GM12878 (cell line): ENCODE measurements around the gene IRF6. TPM values are rescaled to one million over a fixed set of nuclear protein-coding genes. Genes with fewer than 3 reads are reported as not detected.

Experiments
- ATAC-seq: fragments of 200-7000 bp; cut with Tn5 transposase; 3 replicates; pipeline ENCODE4 v1.9.1; 2020; ENCODE audit warnings: mild to moderate bottlenecking, moderate library complexity
- BruUV-seq: library from RNA; stranded (reverse); fragments of 400-500 nt; replicated peaks from 2 replicates; lab custom pipeline; 2021; lab: Mats Ljungman, UMichigan
- CTCF ChIA-PET: fragments of 300-600 bp; sonication (Branson Sonifier 250); formaldehyde crosslinking; extraction: SDS; loops from one replicate; lab custom pipeline; 2021; ENCODE audit warnings: inconsistent platforms; lab: Yijun Ruan, JAX
- POLR2A ChIA-PET: fragments of 350-600 bp; formaldehyde crosslinking; extraction: SDS; loops from one replicate; lab custom pipeline; 2021; ENCODE audit warnings: inconsistent platforms; lab: Charles Lee
- RAD21 ChIA-PET: fragments of 300-600 bp; sonication (Branson Sonifier 250); formaldehyde crosslinking; loops from one replicate; lab custom pipeline; 2023; ENCODE audit warnings: antibody characterized with exemption; ENCODE audit not compliant: unreplicated experiment; lab: Charles Lee
- SMC1A ChIA-PET: fragments of 300-600 bp; sonication (Branson Sonifier 250); formaldehyde crosslinking; loops from one replicate; lab custom pipeline; 2023; ENCODE audit not compliant: unreplicated experiment, uncharacterized antibody; lab: Charles Lee
- DNase-seq: peaks from one replicate; pipeline ENCODE4 v3.0.0-alpha.2; 2011; ENCODE audit warnings: low read depth, low spot score
- FAIRE-seq: peaks from 3 replicates; lab custom pipeline; 2011; peaks lifted over from hg19 to GRCh38; lab: Jason Lieb, UNC
- H2AFZ ChIP-seq: 2 replicates; pipeline ENCODE4 v1.6.0; 2011; ENCODE audit warnings: low read depth, low read length, control low read depth; ENCODE audit not compliant: control insufficient read depth
- H3K27ac ChIP-seq: 2 replicates; pipeline ENCODE4 v1.5.1; 2011; ENCODE audit warnings: control low read depth; ENCODE audit not compliant: control insufficient read depth, insufficient read depth
- H3K27me3 ChIP-seq, 2 experiments: replicated peaks in 1 of 2; 2 replicates each; pipeline versions ENCODE4 v1.6.0 to v1.6.1; 2011; ENCODE audit warnings: low read length in 1 of 2; ENCODE audit not compliant: control insufficient read depth in 2 of 2, insufficient read depth in 2 of 2
- H3K36me3 ChIP-seq, 2 experiments: 2 replicates each; pipeline ENCODE4 v1.5.1; 2011; ENCODE audit warnings: low read length in 1 of 2; ENCODE audit not compliant: control insufficient read depth in 2 of 2, insufficient read depth in 2 of 2
- H3K4me1 ChIP-seq: 2 replicates; pipeline ENCODE4 v1.6.1; 2011; ENCODE audit warnings: mild to moderate bottlenecking, low read length, moderate library complexity, mixed read lengths; ENCODE audit not compliant: control insufficient read depth, insufficient read depth
- H3K4me2 ChIP-seq: 2 replicates; pipeline ENCODE4 v1.6.0; 2011; ENCODE audit warnings: control low read depth; ENCODE audit not compliant: control insufficient read depth, insufficient read depth
- H3K4me3 ChIP-seq: fragments of 200-600 bp; sonication (generic); 2 replicates; pipeline ENCODE4 v1.5.1; 2016
- H3K79me2 ChIP-seq: 2 replicates; pipeline ENCODE4 v1.6.0; 2011; ENCODE audit warnings: low read length; ENCODE audit not compliant: control insufficient read depth, insufficient read depth
- H3K9ac ChIP-seq: 2 replicates; pipeline ENCODE4 v1.8.0; 2011; ENCODE audit warnings: low read length, control low read depth, mixed read lengths; ENCODE audit not compliant: control insufficient read depth, insufficient read depth
- H3K9me3 ChIP-seq: replicated peaks from 3 replicates; pipeline ENCODE4 v1.5.1; 2011; ENCODE audit warnings: mild to moderate bottlenecking, low read length; ENCODE audit not compliant: control insufficient read depth, insufficient read depth
- H4K20me1 ChIP-seq: 2 replicates; pipeline ENCODE4 v1.6.0; 2011; ENCODE audit not compliant: control insufficient read depth, insufficient read depth
- EP300 ChIP-seq, 2 experiments: fragments of 150-350 bp in 1 of 2; IDR thresholded peaks; 2 replicates each; pipeline ENCODE4 v1.6.1; 2011 to 2012; ENCODE audit warnings: low read depth in 2 of 2, low read length in 2 of 2, borderline replicate concordance in 1 of 2, improper control_type of control experiment in 1 of 2, inconsistent platforms in 1 of 2; ENCODE audit not compliant: control insufficient read depth in 1 of 2
- FOS ChIP-seq: IDR thresholded peaks from 3 replicates; pipeline ENCODE4 v1.6.1; 2011; ENCODE audit warnings: borderline replicate concordance; ENCODE audit not compliant: insufficient read length; ENCODE audit errors: extremely low read depth
- GATAD2B ChIP-seq: fragments of 450-650 bp; conservative IDR thresholded peaks from 2 replicates; pipeline ENCODE4 v1.6.1; 2017; ENCODE audit warnings: low read depth, mild to moderate bottlenecking, moderate library complexity
- POLR2A ChIP-seq: IDR thresholded peaks from 2 replicates; pipeline ENCODE4 v1.6.1; 2011; ENCODE audit warnings: low read depth, mild to moderate bottlenecking, low read length
- RFX5 ChIP-seq: IDR thresholded peaks from 2 replicates; pipeline ENCODE4 v1.6.1; 2011; ENCODE audit warnings: low read depth, low read length, improper control_type of control experiment
- SREBF2 ChIP-seq: IDR thresholded peaks from 2 replicates; pipeline ENCODE4 v1.6.1; 2012; ENCODE audit warnings: mild to moderate bottlenecking, low read length
- ZNF274 ChIP-seq: IDR thresholded peaks from one replicate; pipeline ENCODE4 v1.8.0; 2011; ENCODE audit not compliant: insufficient read length, insufficient read depth
- WGBS: methylation state at CpG from one replicate; pipeline ENCODE4 v1.1.6; 2016; ENCODE audit warnings: low lambda C conversion rate; ENCODE audit not compliant: insufficient replicate concordance, insufficient coverage; ENCODE audit errors: missing lambda C conversion rate; 5-methylcytosine and 5-hydroxymethylcytosine counted together
- in situ Hi-C: fragments of 300-500 bp; cut with MboI; formaldehyde crosslinking; loops from 9 replicates; pipeline ENCODE4 v1.14.3; 2018; ENCODE audit warnings: mixed read lengths
- intact Hi-C: fragments of 100-400 bp; cut with micrococcal nuclease; formaldehyde crosslinking; loops from one replicate; pipeline ENCODE4 v1.14.2; 2022; ENCODE audit not compliant: unreplicated experiment
- polyA plus RNA-seq, 11 experiments: library from polyadenylated mRNA; depleted of rRNA in 4 of 11; unstranded in 6 of 11; stranded (reverse) in 5 of 11; fragments of >200 nt; fragmentation: Nextera tagmentation in 4 of 11; fragmentation: Illumina TruSeq in 1 of 11; extraction: Ambion mirVana in 4 of 11; extraction: Trizol in 1 of 11; gene quantifications; 1 replicate in 1 of 11; 2 replicates in 10 of 11; pipeline versions ENCODE4 v1.2.1 to v1.2.3, GENCODE V29; 2011 to 2016; ENCODE audit warnings: inconsistent platforms in 2 of 11, missing spikeins in 2 of 11, low read depth in 1 of 11
- total RNA-seq, 4 experiments: library from RNA; depleted of rRNA in 3 of 4; stranded (reverse); fragments of >200 nt in 3 of 4; fragmentation: Illumina TruSeq in 1 of 4; extraction: Trizol in 1 of 4; gene quantifications; 2 replicates each; pipeline versions ENCODE4 v1.2.1 to v1.2.3, GENCODE V29; 2013 to 2021

IRF6 gene
- total and polyA plus RNA-seq, 10 of the 15 experiments (the other 5 are each of a cell fraction or from before 2014, with no cell fraction given), result 0.04 to 0.50 (median 0.09) TPM; not detected in 1

GRCh38 chr1:209786146-209786545 is 19.8 kb downstream of the IRF6 start (continued):
- TF ChIP-seq EP300 (IDR thresholded peaks at IDR 0.05; ENCODE audit: borderline replicate concordance in 1 of 2, control insufficient read depth in 1 of 2, low read depth in 2 of 2, low read length in 2 of 2), result no peak
- no peak for TF ChIP-seq RFX5
- no peak for TF ChIP-seq ZNF274

- CTCF ChIA-PET, result interaction anchor here (0.6 to 6.0 kb wide), 10 partner anchors 11 to 133 kb away, joined by 3 to 72 read pairs (median 6); partner anchors contain the start of gene UTP25
- FAIRE-seq, result no peak
- POLR2A ChIA-PET, result interaction anchor here (1.6 to 3.5 kb wide), 3 partner anchors 10 to 30 kb away, joined by 4 to 24 read pairs (median 5); no protein-coding TSS in a partner anchor
These were observed 20.4 kb downstream of the IRF6 start for GRCh38 chr1:209785592-209785991.

More at GRCh38 chr1:209785592-209785991, 20.4 kb downstream of the IRF6 start:
- intact Hi-C loops, result loop anchor here (2.0 kb wide), 2 partner anchors 29 to 41 kb away; partner anchors contain the start of genes TRAF3IP3 and UTP25
- H3K9ac ChIP-seq, result no peak overlapping the region
- RAD21 ChIA-PET, result interaction anchor here (1.4 to 2.9 kb wide), 2 partner anchors 18 to 42 kb away, joined by 3 to 16 read pairs; partner anchors contain the start of gene UTP25
- WGBS, result 100% methylated on average over 4 of the region's 4 CpGs
- TF ChIP-seq SREBF2 (no peak), FOS (no peak), GATAD2B (no peak), POLR2A (no peak)
- TF ChIP-seq, all 136 proteins: peak for 0
- SMC1A ChIA-PET, result interaction anchor here (1.0 to 4.1 kb wide), 7 partner anchors 11 to 39 kb away, joined by 3 to 31 read pairs (median 16); no protein-coding TSS in a partner anchor
- H3K36me3 ChIP-seq, result no peaks in the 10 kb centered on the region; a peak in 1 of 4 replicates
- H3K4me3 ChIP-seq, result no peak overlapping the region
- no peak for ATAC-seq
- no peaks in the 10 kb centered on the region; the same call in 1 of the 3 replicates for H3K9me3 ChIP-seq
- no peak overlapping the region for H3K27ac ChIP-seq
- peaks cover 7% of the 10 kb centered on the region for H3K79me2 ChIP-seq
- no peaks in the 10 kb centered on the region; a peak in 1 of 4 replicates for H3K27me3 ChIP-seq
- H4K20me1 ChIP-seq, result no peaks in the 10 kb centered on the region
- no peak for DNase-seq
- no peak overlapping the region for H3K4me2 ChIP-seq
- H3K4me1 ChIP-seq, result 0 out of 2 replicates have a peak, but pooled peaks cover 2% of the 10 kb centered on the region
- in situ Hi-C loops, result no loop called here
- BruUV-seq, result no TSS peak
- H2AFZ ChIP-seq, result no peak overlapping the region
